Stimulated activated CD8-positive, alpha-beta memory T cell treated with anti-CD3 and anti-CD28 coated beads, Interleukin-15, amount 100 ng/mL, for 1 hour (primary cell): Measurements from ENCODE around the gene TP73.

Source experiments
- DNase-seq: peaks from one replicate; pipeline ENCODE4 v3.0.0-alpha.2; 2020; ENCODE audit warnings: low read depth

TP73 gene

DNA sequence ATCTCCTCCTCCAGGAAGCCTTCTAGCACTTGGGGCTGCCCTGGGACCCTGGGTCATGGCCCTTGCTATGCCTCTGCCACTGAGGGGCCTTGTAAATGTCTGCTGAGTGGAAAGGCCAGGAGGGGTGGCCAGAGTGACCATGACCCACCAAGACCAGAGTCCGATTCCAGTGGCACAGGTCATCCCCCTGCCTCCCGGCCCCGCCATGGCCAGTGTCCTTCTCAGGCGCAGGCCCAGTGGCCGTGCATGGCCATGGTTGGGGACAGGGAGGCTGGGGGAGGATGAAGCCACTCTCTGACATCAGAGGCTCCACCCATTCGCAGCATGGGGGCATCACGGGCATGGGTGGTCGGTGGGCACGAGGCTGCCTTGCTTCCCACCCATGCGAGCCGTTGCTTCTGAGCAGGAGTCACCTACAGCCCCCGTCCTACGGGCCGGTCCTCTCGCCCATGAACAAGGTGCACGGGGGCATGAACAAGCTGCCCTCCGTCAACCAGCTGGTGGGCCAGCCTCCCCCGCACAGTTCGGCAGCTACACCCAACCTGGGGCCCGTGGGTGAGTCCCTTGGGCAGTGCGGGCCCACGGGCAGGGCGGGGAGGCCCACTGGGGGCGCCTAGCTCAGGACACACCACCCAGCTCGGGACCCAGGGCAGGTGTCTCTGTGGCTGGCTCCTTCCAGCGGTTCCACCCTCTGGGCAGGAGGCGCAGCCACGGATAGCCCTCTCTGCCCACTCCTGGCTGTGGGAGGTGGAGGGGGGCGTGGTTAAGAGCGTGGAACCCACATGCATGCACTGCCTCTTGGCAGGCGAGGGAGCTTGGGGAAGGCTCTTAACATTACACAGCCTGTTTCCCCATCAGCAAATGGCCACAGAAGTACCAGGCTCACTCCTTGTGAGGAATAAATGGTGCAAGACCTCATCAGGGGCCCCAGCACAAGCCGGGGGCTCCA lies 77.6 kb downstream of the TP73 start:
- DNase-seq = no peak

DNA sequence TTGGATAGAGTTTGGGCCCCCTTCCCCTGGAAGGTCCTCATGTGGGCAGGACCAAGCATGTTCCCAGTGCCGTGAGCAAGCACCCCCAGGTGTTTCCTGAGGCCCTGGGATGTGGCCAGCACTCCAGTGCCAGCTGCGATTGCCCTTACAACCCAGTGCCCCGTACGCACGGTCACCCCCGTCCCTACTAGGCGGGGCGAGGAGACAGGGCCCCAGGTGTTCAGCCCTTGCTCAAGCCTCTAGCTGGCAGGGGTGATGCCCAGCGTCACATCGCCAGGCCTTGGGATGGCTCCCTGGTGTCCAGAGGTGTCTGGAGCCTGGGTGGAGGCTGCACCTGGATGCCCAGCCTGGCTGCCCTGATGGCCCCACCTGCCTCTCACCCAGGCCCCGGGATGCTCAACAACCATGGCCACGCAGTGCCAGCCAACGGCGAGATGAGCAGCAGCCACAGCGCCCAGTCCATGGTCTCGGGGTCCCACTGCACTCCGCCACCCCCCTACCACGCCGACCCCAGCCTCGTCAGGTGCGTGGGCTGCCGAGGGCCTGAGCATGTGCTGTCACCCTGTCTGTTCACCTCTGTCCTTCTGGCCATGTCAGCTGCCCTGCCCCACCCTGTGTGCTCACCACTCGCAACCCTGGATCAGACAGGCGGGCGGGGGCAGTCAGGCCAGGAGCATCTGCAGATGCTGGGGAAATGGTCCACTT lies 78.4 kb downstream of the TP73 start:
- no peak for DNase-seq

DNA sequence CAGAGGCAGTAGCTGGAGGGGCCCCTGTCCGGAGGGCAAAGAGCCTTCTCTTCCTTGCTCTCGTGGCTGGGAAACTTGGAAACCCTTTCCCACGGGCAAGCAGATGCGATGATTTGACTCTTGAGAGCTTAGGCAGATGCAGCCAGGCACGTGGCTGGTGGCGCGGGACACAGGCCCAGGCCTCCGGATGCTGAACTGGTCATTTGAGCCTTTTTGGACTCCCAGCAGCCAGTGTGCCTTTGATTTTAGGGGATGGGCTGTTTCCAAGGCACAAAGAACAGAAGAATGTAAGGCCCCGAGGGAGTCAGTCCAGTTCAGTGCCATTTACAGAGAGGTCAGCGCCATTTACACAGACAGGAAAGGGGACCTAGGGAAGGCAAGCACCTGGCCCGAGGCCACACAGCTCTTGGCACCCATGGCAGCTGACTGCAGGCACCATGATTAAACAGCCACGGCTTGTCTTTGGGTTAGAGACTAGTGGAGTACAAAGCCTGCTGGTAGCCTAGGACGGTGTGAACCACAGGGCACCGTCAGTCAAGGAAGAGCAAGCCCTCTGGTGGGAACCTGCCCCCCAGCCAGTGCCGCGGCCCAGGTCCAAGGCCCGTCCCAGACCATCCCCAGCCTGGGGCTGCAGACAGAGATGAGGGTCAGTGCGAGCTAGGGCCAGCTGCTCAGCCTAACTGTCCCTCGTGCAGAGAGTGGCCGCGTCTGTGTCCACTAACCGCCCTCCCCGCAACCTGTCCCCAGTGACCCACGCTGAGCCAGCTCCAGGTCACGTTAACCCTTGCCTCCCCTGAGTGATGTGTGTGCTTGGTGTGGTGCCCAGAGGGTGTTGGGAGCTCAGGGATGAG lies 79.5 kb downstream of the TP73 start:
- no peak for DNase-seq

DNA sequence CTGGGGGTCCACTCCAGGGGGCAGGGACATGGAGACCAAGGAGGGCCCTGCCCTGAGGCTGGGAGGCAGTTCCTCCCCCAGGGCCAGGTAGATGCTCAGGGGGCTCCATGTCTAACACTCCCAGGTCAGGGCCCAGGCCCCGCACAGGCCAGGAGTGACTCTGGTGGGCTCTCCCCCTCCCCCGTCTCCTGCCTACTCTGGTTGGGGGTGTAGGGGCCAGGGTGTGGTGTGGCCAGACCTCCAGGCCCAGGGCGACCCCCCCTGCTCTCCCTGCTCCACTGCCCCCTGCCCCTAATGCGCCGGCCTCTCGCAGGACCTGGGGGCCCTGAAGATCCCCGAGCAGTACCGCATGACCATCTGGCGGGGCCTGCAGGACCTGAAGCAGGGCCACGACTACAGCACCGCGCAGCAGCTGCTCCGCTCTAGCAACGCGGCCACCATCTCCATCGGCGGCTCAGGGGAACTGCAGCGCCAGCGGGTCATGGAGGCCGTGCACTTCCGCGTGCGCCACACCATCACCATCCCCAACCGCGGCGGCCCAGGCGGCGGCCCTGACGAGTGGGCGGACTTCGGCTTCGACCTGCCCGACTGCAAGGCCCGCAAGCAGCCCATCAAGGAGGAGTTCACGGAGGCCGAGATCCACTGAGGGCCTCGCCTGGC lies 80.2 kb downstream of the TP73 start:
- no peak for DNase-seq

DNA sequence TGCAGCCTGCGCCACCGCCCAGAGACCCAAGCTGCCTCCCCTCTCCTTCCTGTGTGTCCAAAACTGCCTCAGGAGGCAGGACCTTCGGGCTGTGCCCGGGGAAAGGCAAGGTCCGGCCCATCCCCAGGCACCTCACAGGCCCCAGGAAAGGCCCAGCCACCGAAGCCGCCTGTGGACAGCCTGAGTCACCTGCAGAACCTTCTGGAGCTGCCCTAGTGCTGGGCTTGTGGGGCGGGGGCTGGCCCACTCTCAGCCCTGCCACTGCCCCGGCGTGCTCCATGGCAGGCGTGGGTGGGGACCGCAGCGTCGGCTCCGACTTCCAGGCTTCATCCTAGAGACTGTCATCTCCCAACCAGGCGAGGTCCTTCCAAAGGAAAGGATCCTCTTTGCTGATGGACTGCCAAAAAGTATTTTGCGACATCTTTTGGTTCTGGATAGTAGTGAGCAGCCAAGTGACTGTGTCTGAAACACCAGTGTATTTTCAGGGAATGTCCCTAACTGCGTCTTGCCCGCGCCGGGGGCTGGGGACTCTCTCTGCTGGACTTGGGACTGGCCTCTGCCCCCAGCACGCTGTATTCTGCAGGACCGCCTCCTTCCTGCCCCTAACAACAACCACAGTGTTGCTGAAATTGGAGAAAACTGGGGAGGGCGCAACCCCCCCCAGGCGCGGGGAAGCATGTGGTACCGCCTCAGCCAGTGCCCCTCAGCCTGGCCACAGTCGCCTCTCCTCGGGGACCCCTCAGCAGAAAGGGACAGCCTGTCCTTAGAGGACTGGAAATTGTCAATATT lies 81.0 kb downstream of the TP73 start:
- no peak for DNase-seq

DNA sequence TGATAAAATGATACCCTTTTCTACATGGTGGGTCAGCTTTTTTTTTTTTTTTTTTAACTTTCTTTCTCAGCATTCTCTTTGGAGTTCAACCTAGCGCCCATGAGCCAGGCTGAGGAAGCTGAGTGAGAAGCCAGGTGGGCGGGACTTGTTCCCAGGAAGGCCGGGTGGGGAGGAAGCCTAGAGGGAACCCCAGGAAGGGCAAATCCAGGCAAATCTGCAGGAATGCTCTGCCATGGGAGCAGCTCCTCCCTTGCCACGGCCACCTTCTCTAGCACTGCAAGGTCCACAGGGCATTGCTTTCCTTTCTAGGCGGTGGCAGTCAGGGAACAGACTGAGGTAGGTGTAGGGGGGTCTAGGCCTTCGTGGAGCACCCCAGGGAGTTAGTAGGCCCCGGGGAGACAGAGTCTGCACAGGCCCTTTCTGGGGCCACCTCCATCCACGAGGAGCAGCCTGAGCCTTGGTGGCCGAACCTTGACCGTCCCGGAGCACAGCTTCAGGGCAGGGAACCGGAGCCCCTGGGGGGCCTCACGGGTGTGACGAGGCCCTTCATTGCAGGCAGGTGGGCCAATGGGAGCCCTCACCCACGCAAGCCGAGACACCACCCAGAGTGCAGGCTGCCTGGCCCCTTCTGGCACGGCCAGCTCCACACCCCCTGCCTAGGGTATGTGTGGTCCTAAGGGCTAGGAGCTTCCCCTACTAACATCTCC lies 81.7 kb downstream of the TP73 start:
- no peak for DNase-seq

DNA sequence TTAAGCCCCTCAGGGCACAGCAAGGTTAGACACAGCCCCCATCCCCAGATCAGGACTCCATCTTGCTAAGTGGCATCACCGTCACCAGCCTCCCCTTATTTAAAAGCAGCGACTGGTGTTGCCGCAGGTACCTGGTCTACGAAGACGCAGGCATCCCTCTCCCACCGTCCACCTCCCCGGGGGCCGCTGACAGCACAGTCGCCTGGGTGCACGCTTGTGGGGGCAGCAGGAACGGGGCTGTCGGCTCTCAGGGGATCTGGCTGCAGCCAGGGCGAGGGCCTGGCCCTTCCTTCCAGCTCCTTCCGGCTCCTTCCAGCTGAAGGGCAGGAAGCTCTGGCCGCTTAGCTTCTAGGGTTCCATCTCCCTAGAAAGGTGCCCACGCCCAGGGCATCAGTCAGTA lies 82.3 kb downstream of the TP73 start:
- no peak for DNase-seq

DNA sequence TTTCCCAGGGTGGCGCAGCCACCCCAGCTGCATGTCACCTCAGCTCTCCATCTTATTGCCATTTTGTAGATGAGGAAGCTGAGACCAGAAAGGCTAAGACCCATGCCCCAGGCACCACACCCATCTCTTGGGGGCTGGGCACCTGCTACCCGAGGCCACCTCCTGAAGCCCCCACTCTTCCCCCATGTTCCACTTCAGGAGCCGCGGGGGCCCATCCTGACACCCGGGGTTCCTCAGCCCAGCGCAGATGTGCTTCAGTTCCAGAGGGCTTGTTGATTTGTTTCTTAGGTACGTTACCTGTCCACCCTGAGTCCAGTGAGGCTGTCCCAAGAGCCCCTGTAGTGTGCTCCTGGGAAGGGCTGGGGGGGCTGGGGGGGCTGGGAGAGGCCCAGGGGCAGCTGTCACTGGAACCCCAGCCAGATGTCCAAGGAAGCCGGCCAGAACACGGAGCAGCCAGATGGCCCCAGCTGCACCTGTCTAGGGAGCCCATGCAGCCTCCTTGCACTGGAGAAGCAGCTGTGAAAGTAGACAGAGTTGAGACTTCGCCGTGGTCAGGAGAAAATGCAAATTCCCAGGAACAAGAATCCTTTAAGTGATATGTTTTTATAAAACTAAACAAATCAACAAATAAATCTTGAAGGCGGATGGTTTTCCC lies 82.8 kb downstream of the TP73 start:
- no peak for DNase-seq

DNA sequence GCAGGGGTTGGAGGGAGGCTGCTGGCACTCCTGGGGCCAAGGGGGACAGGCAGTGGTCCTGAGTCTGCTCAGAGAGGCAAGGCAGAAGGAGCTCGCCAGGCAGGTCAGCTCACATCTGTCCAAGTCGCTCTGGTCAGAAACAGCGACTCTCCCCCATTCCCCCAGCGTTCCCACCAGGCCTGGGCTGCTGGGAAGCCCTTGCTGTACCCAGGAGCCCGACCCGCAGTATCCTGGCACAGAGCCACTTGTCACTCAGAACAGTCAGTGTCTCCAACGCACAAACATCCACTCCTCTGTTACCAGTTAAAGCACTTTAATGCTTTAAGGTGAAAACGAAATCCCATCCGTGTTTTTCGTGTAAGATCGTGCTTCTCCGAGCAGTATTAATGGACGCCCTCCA lies 83.4 kb downstream of the TP73 start:
- DNase-seq = no peak

DNA sequence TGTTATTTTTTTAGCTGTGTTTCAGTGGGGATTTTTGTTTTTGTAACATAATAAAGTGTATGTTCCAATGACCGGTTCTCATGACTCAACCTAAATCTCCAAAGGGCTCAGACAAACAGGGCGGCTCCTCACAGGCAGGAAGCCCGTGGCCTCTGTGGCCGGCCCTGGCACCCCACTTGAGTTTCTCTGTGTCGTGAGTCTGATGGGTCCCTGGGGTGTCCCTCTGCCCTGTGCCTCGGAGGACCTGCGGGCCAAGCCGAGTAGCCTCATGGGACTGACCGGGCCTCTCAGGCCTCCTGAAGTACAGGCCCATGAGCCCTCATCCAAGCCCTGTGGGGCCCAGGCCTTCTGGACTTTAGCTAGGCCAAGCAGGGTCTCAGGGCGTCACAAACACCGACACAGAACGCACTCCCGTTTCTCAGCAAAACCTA lies 83.8 kb downstream of the TP73 start:
- DNase-seq = no peak

DNA sequence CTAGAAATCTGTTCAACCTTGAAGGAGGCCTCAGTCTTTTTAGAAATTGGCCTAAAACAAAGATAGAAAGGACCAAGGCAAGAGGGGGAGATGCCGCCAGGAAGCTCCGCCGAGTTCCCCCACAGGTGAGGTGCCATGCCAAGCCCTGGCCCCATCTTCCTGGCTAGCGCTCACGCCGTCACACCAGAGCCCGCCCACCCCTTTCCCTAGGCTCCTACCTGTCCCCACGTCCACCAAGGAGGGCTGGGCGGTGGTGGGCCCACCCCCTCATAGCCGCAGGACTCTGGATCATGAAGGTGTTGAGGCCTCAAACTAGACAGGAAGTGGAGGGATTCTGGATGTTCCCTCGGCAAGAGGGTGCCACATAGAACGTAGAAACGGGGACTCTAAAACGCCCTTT lies 84.4 kb downstream of the TP73 start:
- DNase-seq = no peak

DNA sequence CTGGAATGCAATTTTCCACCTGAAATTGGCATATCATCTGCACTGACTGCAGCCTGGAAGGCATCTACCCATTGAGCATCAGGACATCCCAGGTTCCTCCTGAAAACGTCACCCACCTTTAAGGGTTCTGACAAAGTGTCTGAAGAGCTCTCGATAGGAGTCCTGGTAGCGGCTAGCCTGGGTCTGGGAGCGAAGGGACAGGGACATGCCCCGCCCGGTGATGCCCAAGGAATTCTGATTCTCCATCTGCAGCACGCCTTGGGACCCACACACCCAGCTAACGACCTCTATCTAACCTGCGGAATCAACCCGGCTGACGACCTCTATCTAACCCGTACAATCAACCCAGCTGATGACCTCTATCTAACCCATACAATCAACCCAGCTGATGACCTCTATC lies 86.6 kb downstream of the TP73 start:
- no peak for DNase-seq

DNA sequence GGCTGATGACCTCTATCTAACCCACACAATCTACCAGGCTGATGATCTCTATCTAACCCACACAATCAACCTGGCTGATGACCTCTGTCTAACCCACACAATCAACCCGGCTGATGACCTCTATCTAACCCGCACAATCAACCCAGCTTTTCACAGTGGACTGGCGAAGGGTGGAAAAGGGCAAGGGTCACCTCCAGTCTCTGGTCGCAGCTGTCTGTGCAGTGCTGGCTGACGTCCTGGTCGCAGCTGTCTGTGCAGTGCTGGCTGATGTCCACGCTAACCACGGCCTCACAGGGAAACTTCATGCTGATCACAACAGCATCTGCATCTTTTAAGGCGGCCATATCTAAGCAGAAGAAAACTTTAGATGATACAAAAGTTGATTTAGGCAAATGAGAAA lies 87.7 kb downstream of the TP73 start:
- DNase-seq = no peak

DNA sequence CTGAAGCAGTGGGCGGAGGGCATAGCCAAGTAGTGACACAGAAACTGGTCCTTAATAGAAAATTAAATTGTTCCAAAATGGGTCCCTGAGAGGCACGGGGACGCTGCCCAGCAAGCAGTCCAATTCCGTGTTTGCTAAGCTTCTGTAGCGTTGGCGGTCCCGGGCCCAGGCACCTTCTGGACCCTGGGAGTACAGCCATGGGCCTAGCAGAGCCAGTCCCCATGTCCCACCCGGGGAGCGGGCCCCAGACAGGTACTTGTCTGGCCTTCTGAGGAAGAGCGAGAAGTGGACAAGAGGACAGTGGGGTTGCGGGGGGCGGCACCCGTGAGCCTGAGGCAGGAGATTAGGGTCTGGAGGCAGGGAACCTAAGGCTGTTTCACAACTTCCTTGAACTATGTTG lies 88.4 kb downstream of the TP73 start:
- no peak for DNase-seq

DNA sequence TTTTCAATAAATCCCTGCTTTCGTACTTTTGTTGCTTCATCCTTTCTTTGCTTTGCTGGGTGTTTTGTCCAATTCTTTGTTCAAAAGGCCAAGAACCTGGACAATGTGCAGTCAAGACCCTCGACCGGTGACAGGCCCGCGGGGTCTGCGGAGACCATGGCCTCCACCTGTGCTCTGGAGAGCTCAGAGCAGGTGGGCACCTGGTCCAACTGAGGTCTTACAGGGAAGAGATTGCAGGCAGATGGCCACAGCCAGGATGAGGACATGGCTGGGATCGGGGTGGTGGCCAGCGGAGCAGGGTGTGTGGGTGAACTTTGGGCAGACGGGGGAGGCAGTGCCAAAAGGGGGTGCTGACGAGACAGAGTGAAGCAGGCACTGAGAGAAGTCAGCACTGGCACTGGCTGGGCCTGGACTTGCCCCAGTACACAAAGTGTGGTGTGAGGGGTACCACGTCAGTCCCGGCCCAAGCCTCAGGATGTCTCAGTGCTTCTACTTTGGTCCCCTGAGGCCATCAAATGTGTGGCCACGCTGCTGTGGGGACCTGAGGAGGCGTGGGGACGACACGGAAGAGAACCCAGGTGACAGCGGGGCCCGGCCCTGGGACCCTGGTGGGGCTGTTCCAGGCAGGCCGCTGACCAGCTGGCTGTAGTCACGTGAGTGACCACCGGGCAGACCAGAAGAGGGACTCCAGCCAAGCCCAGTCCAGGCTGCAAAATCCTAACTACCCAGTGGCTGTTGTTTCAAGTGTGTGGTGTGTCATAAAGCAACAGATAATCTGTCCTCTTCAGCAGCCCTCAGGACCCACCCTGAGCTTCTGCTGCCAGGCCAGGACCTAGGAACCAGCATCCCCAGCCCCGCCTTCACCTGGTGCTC lies 89.5 kb downstream of the TP73 start:
- DNase-seq = no peak

DNA sequence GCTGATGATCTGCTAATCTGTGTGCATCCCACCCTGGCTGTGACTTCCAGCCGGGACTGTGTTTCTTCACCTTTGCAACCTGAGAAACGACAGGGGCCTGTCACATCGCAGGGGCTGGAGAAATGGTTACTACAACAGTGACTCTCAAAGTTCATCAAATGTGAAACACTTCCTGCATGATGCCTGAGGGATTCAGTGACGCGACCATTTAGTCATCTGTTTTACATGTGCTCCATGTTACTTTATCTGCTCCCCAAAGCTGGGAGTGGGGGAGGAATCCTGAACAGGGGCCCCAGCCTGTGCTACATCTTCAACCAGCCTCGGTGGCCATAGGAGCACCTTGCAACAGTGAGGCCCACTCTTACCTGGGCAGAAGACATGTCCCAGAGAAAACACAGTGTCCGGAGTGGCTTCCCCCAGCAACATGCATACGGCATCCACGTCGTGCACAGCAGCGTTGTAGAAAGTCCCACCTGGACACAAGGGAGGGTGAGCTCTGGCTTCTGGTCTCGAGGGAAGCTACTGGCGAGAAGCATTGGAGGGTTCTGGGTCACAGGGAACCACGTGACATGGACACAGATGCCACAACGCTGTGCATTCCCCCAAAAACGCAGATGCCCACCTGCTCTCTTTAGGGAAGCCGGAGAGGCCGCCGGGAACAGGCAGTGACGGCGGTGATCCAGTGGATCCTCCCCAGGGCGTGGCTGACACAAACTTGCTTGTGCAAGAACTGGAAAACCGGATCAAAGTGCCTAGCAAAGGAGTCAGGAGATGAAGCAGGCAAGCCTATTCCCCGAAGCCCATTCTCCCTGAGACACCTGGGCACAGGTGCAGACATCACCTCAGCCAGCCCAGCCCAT lies 90.4 kb downstream of the TP73 start:
- DNase-seq = no peak

DNA sequence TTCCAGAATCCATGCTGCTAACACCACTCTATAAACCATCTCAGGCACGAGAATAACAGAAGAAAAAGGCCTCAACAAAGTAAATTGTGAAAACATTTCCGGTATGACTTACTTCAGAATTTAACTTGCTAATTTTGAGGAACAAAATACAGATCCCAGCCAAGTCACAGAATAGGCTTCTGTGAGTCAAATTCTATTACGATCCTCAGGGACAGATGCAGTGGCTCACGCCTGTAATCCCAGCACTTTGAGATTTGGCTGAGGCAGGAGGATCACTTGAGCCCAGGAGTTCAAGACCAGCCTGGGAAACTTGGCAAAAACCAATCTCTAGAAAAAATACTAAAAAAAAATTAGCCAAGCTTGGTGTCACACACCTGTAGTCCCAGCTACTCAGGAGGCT lies 91.1 kb downstream of the TP73 start:
- no peak for DNase-seq

DNA sequence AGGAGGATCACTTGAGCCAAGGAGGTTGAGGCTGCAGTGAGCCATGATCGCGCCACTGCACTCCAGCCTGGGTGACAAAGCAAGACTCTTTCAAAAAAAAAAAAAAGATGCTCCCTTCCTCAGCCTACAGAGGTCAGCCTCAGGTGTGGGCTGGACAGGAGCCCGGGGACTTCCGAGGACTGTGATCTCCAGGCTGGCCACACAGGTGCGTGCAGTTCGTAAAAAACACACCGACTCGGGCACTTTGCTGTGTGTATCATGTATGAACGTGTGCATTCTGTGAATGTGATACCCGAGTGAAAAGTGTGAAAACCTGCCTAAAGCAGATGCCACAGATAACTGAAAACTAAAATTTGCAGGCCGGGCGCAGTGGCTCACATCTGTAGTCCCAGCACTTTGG lies 91.5 kb downstream of the TP73 start:
- no peak for DNase-seq
